GM23248 (cell line): ENCODE results near the gene TRIP4. TPM values are rescaled to one million over a fixed set of nuclear protein-coding genes. Genes with fewer than 3 reads are reported as not detected.
A peak's percentile ranks its signal among the peaks of the same experiment; 100 is the strongest.

Experiments
- DNase-seq: peaks from one replicate; pipeline ENCODE4 v3.0.0-alpha.2; 2015
- H2AFZ ChIP-seq: fragments of 200-600 bp; sonication (generic); 2 replicates; pipeline ENCODE4 v1.6.1; 2016; ENCODE audit warnings: antibody characterized with exemption
- H3F3A ChIP-seq: fragments of 200-600 bp; sonication (generic); 2 replicates; pipeline ENCODE4 v1.6.1; 2016; ENCODE audit warnings: mild to moderate bottlenecking, antibody characterized with exemption, mixed run types; ENCODE audit not compliant: insufficient read depth
- H3K27ac ChIP-seq: fragments of 200-600 bp; sonication (generic); 2 replicates; pipeline ENCODE4 v1.5.1; 2016; ENCODE audit warnings: mild to moderate bottlenecking
- H3K27me3 ChIP-seq: fragments of 200-600 bp; sonication (generic); replicated peaks from 2 replicates; pipeline ENCODE4 v1.6.1; 2016; ENCODE audit warnings: mild to moderate bottlenecking; ENCODE audit not compliant: insufficient read depth
- H3K36me3 ChIP-seq: fragments of 200-600 bp; sonication (generic); 2 replicates; pipeline ENCODE4 v1.6.1; 2016; ENCODE audit warnings: low read depth, mild to moderate bottlenecking
- H3K4me1 ChIP-seq: fragments of 200-600 bp; sonication (generic); 2 replicates; pipeline ENCODE4 v1.6.1; 2016; ENCODE audit warnings: mild to moderate bottlenecking; ENCODE audit not compliant: insufficient read depth
- H3K4me2 ChIP-seq: fragments of 200-600 bp; sonication (generic); one replicate; pipeline ENCODE4 v1.6.1; 2016; ENCODE audit warnings: mild to moderate bottlenecking; ENCODE audit not compliant: unreplicated experiment
- H3K4me3 ChIP-seq: fragments of 200-600 bp; sonication (generic); 2 replicates; pipeline ENCODE4 v1.5.1; 2016; ENCODE audit warnings: mild to moderate bottlenecking
- H3K79me2 ChIP-seq: fragments of 200-600 bp; sonication (generic); 2 replicates; pipeline ENCODE4 v1.6.1; 2016; ENCODE audit warnings: mild to moderate bottlenecking; ENCODE audit not compliant: insufficient read depth
- H3K9ac ChIP-seq: fragments of 200-600 bp; sonication (generic); 2 replicates; pipeline ENCODE4 v1.6.1; 2016; ENCODE audit warnings: mild to moderate bottlenecking
- H3K9me2 ChIP-seq: fragments of 200-600 bp; sonication (generic); 2 replicates; pipeline ENCODE4 v1.6.1; 2016; ENCODE audit warnings: mixed run types, mild to moderate bottlenecking, moderate library complexity; ENCODE audit not compliant: insufficient read depth
- H3K9me3 ChIP-seq: fragments of 200-600 bp; sonication (generic); one replicate; pipeline ENCODE4 v1.6.1; 2017; ENCODE audit warnings: low read depth
- H4K20me1 ChIP-seq: fragments of 200-600 bp; sonication (generic); 2 replicates; pipeline ENCODE4 v1.6.0; 2016; ENCODE audit not compliant: insufficient read depth
- EZH2 ChIP-seq: fragments of 200-600 bp; sonication (generic); IDR thresholded peaks from 2 replicates; pipeline ENCODE4 v1.6.1; 2018; ENCODE audit warnings: antibody characterized with exemption, mild to moderate bottlenecking; ENCODE audit not compliant: insufficient read depth, poor library complexity, severe bottlenecking
- EZH2phosphoT487 ChIP-seq: fragments of 200-600 bp; sonication (generic); IDR thresholded peaks from 2 replicates; pipeline ENCODE4 v1.6.1; 2018; ENCODE audit warnings: antibody characterized with exemption, moderate library complexity, mild to moderate bottlenecking, low read depth; ENCODE audit not compliant: insufficient read depth
- WGBS, 2 experiments: methylation state at CpG; one replicate each; pipeline ENCODE4 v1.1.6; 2015 to 2017; ENCODE audit warnings: low lambda C conversion rate in 2 of 2, low coverage in 1 of 2; ENCODE audit errors: missing lambda C conversion rate in 2 of 2; 5-methylcytosine and 5-hydroxymethylcytosine counted together
- in situ Hi-C: fragments of 300-500 bp; cut with MboI; formaldehyde crosslinking; loops from 2 replicates; pipeline ENCODE4 v1.15.0; 2020
- polyA plus RNA-seq: library from polyadenylated mRNA; unstranded; fragments of >200 nt; fragmentation: Nextera tagmentation; extraction: Ambion mirVana; gene quantifications from 2 replicates; pipeline ENCODE4 v1.2.1, GENCODE V29; 2016
- total RNA-seq: library from RNA; depleted of rRNA; stranded (reverse); fragments of >200 nt; shearing (Covaris generic); gene quantifications from 2 replicates; pipeline ENCODE4 v1.2.3, GENCODE V29; 2014

Gene TRIP4
- total and polyA plus RNA-seq, 2 experiments from 2014 or later: 6.9 to 32.9 TPM

- Histone ChIP-seq H3K36me3 (no peaks in the 10 kb centered on the region; the same call in 1 of the 2 replicates), H3K4me2 (peak overlapping the region; percentile 84), H3K27me3 (no peaks in the 10 kb centered on the region), H3K4me3 (peak overlapping the region; percentile 75), H3K9me2 (no peaks in the 10 kb centered on the region), H2AFZ (no peak overlapping the region), H3F3A (peaks cover 28% of the 10 kb centered on the region), H3K79me2 (peaks cover 60% of the 10 kb centered on the region), H3K27ac (peak overlapping the region; percentile 81), H3K9me3 (no peaks in the 10 kb centered on the region), H4K20me1 (0 out of 2 replicates have a peak, but pooled peaks cover 11% of the 10 kb centered on the region), H3K9ac (no peak overlapping the region), H3K4me1 (peaks cover 27% of the 10 kb centered on the region)
- in situ Hi-C loops: no loop called here
- TF ChIP-seq EZH2: no peak
- no peak for TF ChIP-seq EZH2phosphoT487
- DNase-seq: no peak
Measured at GRCh38 chr15:64462492-64462891, 74.9 kb downstream of the TRIP4 start.

GRCh38 chr15:64464276-64465005, 76.8 kb downstream of the TRIP4 start:
- TF ChIP-seq EZH2phosphoT487: no peak
- no peak for TF ChIP-seq EZH2
- H3K4me2 ChIP-seq: no peak overlapping the region
- H3K79me2 ChIP-seq: peaks cover 79% of the 10 kb centered on the region
- H4K20me1 ChIP-seq: 0 out of 2 replicates have a peak, but pooled peaks cover 11% of the 10 kb centered on the region
- no peaks in the 10 kb centered on the region for H3K9me2 ChIP-seq
- no peak overlapping the region for H3K4me3 ChIP-seq
- in situ Hi-C loops: no loop called here
- peak; percentile 51 for DNase-seq
- H3K9me3 ChIP-seq: no peaks in the 10 kb centered on the region
- no peaks in the 10 kb centered on the region; the same call in 1 of the 2 replicates for H3K36me3 ChIP-seq
- no peak overlapping the region for H2AFZ ChIP-seq
- H3K27me3 ChIP-seq: no peaks in the 10 kb centered on the region
- H3F3A ChIP-seq: peaks cover 24% of the 10 kb centered on the region
- no peak overlapping the region for H3K27ac ChIP-seq
- peaks cover 27% of the 10 kb centered on the region for H3K4me1 ChIP-seq
- H3K9ac ChIP-seq: no peak overlapping the region
- 87 to 88% methylated on average over 3 of the region's 3 CpGs for WGBS, 2 experiments

DNA sequence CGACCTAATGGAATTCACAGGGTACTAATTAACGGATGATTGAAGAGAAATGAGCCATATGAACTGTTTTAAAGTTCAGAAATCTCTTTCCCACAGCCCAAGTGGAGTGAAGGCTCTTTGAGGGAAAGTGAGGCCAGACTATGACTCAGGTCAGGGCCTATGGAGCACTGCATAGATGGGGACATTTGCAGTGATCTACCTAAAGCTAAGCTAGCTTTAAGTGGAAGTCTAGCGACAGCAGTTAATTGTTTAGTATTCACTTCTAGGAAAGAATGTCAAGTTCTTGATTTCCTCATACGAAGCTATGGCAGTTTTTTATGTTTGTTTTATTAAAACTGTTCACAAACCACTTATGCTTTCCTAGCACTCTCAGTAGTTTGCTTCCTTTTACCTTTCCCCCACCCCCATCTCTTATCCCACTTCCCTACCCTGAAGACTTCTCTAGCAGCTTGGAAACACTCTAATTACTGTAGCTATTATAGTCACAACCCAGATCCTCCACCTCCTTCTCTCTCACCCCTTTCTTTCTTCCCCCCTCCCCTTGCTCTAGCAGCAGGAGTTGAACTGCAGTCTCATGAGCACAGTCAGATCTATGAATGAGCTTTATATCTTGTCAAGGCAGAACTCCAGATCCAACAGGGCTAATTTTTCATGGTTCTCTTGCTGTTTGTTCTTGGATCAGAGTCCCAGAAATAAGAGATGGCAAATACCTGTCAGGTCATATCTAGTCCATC, 78.9 kb downstream of the TRIP4 start:
- no peaks in the 10 kb centered on the region for H3K27me3 ChIP-seq
- H3K27ac ChIP-seq: no peak overlapping the region
- in situ Hi-C loops: no loop called here
- H3K4me3 ChIP-seq: no peak overlapping the region
- H4K20me1 ChIP-seq: 0 out of 2 replicates have a peak, but pooled peaks cover 11% of the 10 kb centered on the region
- peaks cover 26% of the 10 kb centered on the region for H3K4me1 ChIP-seq
- DNase-seq: no peak
- no peaks in the 10 kb centered on the region for H3K9me2 ChIP-seq
- no peaks in the 10 kb centered on the region for H3K9me3 ChIP-seq
- no peak overlapping the region for H2AFZ ChIP-seq
- H3K36me3 ChIP-seq: no peaks in the 10 kb centered on the region; the same call in 1 of the 2 replicates
- no peak for TF ChIP-seq EZH2
- TF ChIP-seq EZH2phosphoT487: no peak
- no peak overlapping the region for H3K9ac ChIP-seq
- H3K79me2 ChIP-seq: peaks cover 100% of the 10 kb centered on the region
- H3K4me2 ChIP-seq: no peak overlapping the region
- peaks cover 14% of the 10 kb centered on the region for H3F3A ChIP-seq
- 79 to 84% methylated on average over 4 of the region's 4 CpGs for WGBS, 2 experiments

DNA sequence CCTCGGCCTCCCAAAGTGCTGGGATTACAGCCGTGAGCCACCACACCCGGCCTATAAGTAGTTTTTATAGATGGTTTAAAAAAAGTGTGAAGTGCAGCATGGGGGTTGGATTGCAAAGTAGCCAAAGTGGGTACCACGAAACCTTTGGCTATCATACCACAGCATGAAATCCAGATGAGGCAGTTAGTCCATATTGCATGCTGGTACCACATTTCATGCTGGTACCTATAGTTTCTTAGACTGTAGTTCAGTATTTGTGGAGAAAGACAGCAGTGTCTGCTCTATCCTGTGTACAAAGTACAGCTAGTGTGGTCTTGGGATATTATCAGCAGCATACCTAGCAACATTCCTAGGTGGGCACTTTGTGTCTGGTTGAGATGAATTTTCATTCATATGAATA, 84.5 kb downstream of the TRIP4 start:
- WGBS, 2 experiments: 98 to 100% methylated on average over 4 of the region's 4 CpGs
- Histone ChIP-seq H3K27ac (no peak overlapping the region), H3K4me2 (no peak overlapping the region), H3K4me3 (no peak overlapping the region), H3F3A (no peaks in the 10 kb centered on the region), H3K9me3 (no peaks in the 10 kb centered on the region), H2AFZ (no peak overlapping the region), H3K36me3 (no peaks in the 10 kb centered on the region), H3K9me2 (no peaks in the 10 kb centered on the region), H3K79me2 (peaks cover 100% of the 10 kb centered on the region), H3K4me1 (no peaks in the 10 kb centered on the region), H3K9ac (no peak overlapping the region), H4K20me1 (no peaks in the 10 kb centered on the region), H3K27me3 (no peaks in the 10 kb centered on the region)
- no peak for TF ChIP-seq EZH2
- TF ChIP-seq EZH2phosphoT487: no peak
- in situ Hi-C loops: no loop called here
- no peak for DNase-seq
